ENCODE data around the gene NXPE3. TPM values are rescaled to one million over a fixed set of nuclear protein-coding genes. Genes with fewer than 3 reads are reported as not detected.

Gene NXPE3
- polyA plus RNA-seq, 1 donor (not counting 4 experiments of a cell fraction or from before 2014, with no cell fraction given): 16.8 TPM

GRCh38 chr3:101835676-101836075 is 56.7 kb downstream of the NXPE3 start:
- no peaks in the 10 kb centered on the region for H3K79me2 ChIP-seq (ENCODE audit: control insufficient read depth, insufficient read depth, low read length)
- TF ChIP-seq, protein P1, sequence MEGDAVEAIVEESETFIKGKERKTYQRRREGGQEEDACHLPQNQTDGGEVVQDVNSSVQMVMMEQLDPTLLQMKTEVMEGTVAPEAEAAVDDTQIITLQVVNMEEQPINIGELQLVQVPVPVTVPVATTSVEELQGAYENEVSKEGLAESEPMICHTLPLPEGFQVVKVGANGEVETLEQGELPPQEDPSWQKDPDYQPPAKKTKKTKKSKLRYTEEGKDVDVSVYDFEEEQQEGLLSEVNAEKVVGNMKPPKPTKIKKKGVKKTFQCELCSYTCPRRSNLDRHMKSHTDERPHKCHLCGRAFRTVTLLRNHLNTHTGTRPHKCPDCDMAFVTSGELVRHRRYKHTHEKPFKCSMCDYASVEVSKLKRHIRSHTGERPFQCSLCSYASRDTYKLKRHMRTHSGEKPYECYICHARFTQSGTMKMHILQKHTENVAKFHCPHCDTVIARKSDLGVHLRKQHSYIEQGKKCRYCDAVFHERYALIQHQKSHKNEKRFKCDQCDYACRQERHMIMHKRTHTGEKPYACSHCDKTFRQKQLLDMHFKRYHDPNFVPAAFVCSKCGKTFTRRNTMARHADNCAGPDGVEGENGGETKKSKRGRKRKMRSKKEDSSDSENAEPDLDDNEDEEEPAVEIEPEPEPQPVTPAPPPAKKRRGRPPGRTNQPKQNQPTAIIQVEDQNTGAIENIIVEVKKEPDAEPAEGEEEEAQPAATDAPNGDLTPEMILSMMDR (optimal IDR thresholded peaks at IDR 0.05 in 1 of 3, IDR thresholded peaks at IDR 0.05 in 1 of 3, conservative IDR thresholded peaks at IDR 0.05 in 1 of 3; ENCODE audit: extremely low read depth in 1 of 3, insufficient read depth in 2 of 3, low read length in 3 of 3): no peak
- no peak for TF ChIP-seq EZH2 (IDR thresholded peaks at IDR 0.05; ENCODE audit: low read length)
- no peak overlapping the region for H3K4me2 ChIP-seq (ENCODE audit: control insufficient read depth, extremely low read depth, insufficient read depth, low read depth, low read length)
- no peaks in the 10 kb centered on the region for H3K36me3 ChIP-seq (ENCODE audit: control insufficient read depth in 2 of 2, extremely low read depth in 1 of 2, insufficient read depth in 2 of 2, low read length in 2 of 2)
- no peaks in the 10 kb centered on the region for H3K9me1 ChIP-seq (ENCODE audit: control insufficient read depth, extremely low read depth, insufficient read depth, low read length)
- no peaks in the 10 kb centered on the region for H3K9me3 ChIP-seq (ENCODE audit: control insufficient read depth, low read depth, low read length)
- H3K4me3 ChIP-seq (ENCODE audit: control insufficient read depth in 2 of 3, extremely low read depth in 1 of 3, insufficient read depth in 2 of 3, low read depth in 1 of 3, low read length in 3 of 3): no peak overlapping the region
- dilution Hi-C loops (cut with MboI; ENCODE audit: extremely low pct_ligation_motif_present, low sequenced_read_pairs): no loop called here
- no peak overlapping the region for H2AFZ ChIP-seq (ENCODE audit: control insufficient read depth, low read length)
- H3K27me3 ChIP-seq (ENCODE audit: control insufficient read depth, extremely low read depth, insufficient read depth, low read length): no peaks in the 10 kb centered on the region
- DNase-seq (ENCODE audit: low read depth, low spot score) (no peak), FAIRE-seq (no peak)
- H3K4me1 ChIP-seq (ENCODE audit: control insufficient read depth, extremely low read depth, insufficient read depth, low read length): no peaks in the 10 kb centered on the region
- no peak overlapping the region for H3K9ac ChIP-seq (ENCODE audit: control insufficient read depth, extremely low read depth, insufficient read depth, low read length)
- H4K20me1 ChIP-seq (ENCODE audit: control insufficient read depth, extremely low read depth, insufficient read depth, low read length): no peaks in the 10 kb centered on the region
- H3K27ac ChIP-seq (ENCODE audit: control insufficient read depth, insufficient read depth, low read length): no peak overlapping the region

GRCh38 chr3:101836160-101836559 is 57.1 kb downstream of the NXPE3 start:
- no peaks in the 10 kb centered on the region for H3K79me2 ChIP-seq (ENCODE audit: control insufficient read depth, insufficient read depth, low read length)
- DNase-seq (ENCODE audit: low read depth, low spot score) (no peak), FAIRE-seq (no peak)
- TF ChIP-seq EZH2 (IDR thresholded peaks at IDR 0.05; ENCODE audit: low read length): no peak
- TF ChIP-seq, protein P1 (optimal IDR thresholded peaks at IDR 0.05 in 1 of 3, IDR thresholded peaks at IDR 0.05 in 1 of 3, conservative IDR thresholded peaks at IDR 0.05 in 1 of 3; ENCODE audit: extremely low read depth in 1 of 3, insufficient read depth in 2 of 3, low read length in 3 of 3): no peak
- no peaks in the 10 kb centered on the region for H3K27me3 ChIP-seq (ENCODE audit: control insufficient read depth, extremely low read depth, insufficient read depth, low read length)
- H4K20me1 ChIP-seq (ENCODE audit: control insufficient read depth, extremely low read depth, insufficient read depth, low read length): no peaks in the 10 kb centered on the region
- no peak overlapping the region for H3K27ac ChIP-seq (ENCODE audit: control insufficient read depth, insufficient read depth, low read length)
- H2AFZ ChIP-seq (ENCODE audit: control insufficient read depth, low read length): no peak overlapping the region
- H3K4me3 ChIP-seq (ENCODE audit: control insufficient read depth in 2 of 3, extremely low read depth in 1 of 3, insufficient read depth in 2 of 3, low read depth in 1 of 3, low read length in 3 of 3): no peak overlapping the region
- no peaks in the 10 kb centered on the region for H3K36me3 ChIP-seq (ENCODE audit: control insufficient read depth in 2 of 2, extremely low read depth in 1 of 2, insufficient read depth in 2 of 2, low read length in 2 of 2)
- H3K4me2 ChIP-seq (ENCODE audit: control insufficient read depth, extremely low read depth, insufficient read depth, low read depth, low read length): no peak overlapping the region
- no peaks in the 10 kb centered on the region for H3K9me3 ChIP-seq (ENCODE audit: control insufficient read depth, low read depth, low read length)
- H3K9ac ChIP-seq (ENCODE audit: control insufficient read depth, extremely low read depth, insufficient read depth, low read length): no peak overlapping the region
- no peaks in the 10 kb centered on the region for H3K4me1 ChIP-seq (ENCODE audit: control insufficient read depth, extremely low read depth, insufficient read depth, low read length)
- dilution Hi-C loops (cut with MboI; ENCODE audit: extremely low pct_ligation_motif_present, low sequenced_read_pairs): no loop called here
- H3K9me1 ChIP-seq (ENCODE audit: control insufficient read depth, extremely low read depth, insufficient read depth, low read length): no peaks in the 10 kb centered on the region

Measured in keratinocyte (primary cell).